DMS153 treated with DMSO at 0.1 percent for 48 hours (cell line): ENCODE results near the gene NTN3.

ENCODE experiments used
- DNase-seq: peaks from one replicate; lab custom pipeline; 2025; ENCODE audit not compliant: unreplicated experiment; lab: John Stamatoyannopoulos, UW

The NTN3 gene

GRCh38 chr16:2512735-2513404, 41.8 kb downstream of the NTN3 start:
- no peak for DNase-seq

- DNase-seq, result peak; percentile 77
Observed at GRCh38 chr16:2513405-2514332, 42.6 kb downstream of the NTN3 start, which contains the start of gene ATP6V0C. Gene ATP6V0C (plus strand): TSS chr16:2513952. CDS start chr16:2514104, 152 bp downstream.

GRCh38 chr16:2514333-2515179, 43.5 kb downstream of the NTN3 start:
- no peak for DNase-seq

- no peak for DNase-seq
Observed at GRCh38 chr16:2515180-2515851, 44.2 kb downstream of the NTN3 start.

- no peak for DNase-seq
Observed at GRCh38 chr16:2516391-2517240, 45.5 kb downstream of the NTN3 start.

- no peak for DNase-seq
Observed at GRCh38 chr16:2517954-2518605, 47.0 kb downstream of the NTN3 start.

GRCh38 chr16:2518823-2519710, 48.0 kb downstream of the NTN3 start:
- DNase-seq, result no peak

GRCh38 chr16:2519711-2520080, 48.6 kb downstream of the NTN3 start:
- DNase-seq, result no peak

GRCh38 chr16:2520097-2520783, 49.1 kb downstream of the NTN3 start, which contains the start of gene AMDHD2:
Gene AMDHD2 (plus strand): TSS chr16:2520371. CDS start chr16:2520459, 88 bp downstream.
- peak; percentile 72 for DNase-seq

- no peak for DNase-seq
Observed at GRCh38 chr16:2520784-2521531, 49.9 kb downstream of the NTN3 start.
